Endothelial cell (in vitro differentiated cells): ENCODE data around the gene TTBK1. TPM values are rescaled to one million over a fixed set of nuclear protein-coding genes. Genes with fewer than 3 reads are reported as not detected.

ENCODE experiments used
- DNase-seq: peaks from one replicate; pipeline ENCODE4 v3.0.0; 2021; ENCODE audit warnings: low spot score
- H3K27ac Mint-ChIP-seq: one replicate; pipeline ENCODE4 v1.8.0; 2021; ENCODE audit warnings: mixed read lengths, inconsistent platforms; ENCODE audit not compliant: unreplicated experiment
- H3K27me3 Mint-ChIP-seq: one replicate; pipeline ENCODE4 v1.8.0; 2021; ENCODE audit warnings: mild to moderate bottlenecking, moderate library complexity, mixed read lengths, inconsistent platforms; ENCODE audit not compliant: unreplicated experiment
- H3K36me3 Mint-ChIP-seq: one replicate; pipeline ENCODE4 v1.8.0; 2021; ENCODE audit warnings: mild to moderate bottlenecking, low read depth, mixed read lengths, inconsistent platforms; ENCODE audit not compliant: unreplicated experiment
- H3K4me1 Mint-ChIP-seq: one replicate; pipeline ENCODE4 v1.8.0; 2021; ENCODE audit warnings: mild to moderate bottlenecking, mixed read lengths, inconsistent platforms; ENCODE audit not compliant: unreplicated experiment
- H3K4me3 Mint-ChIP-seq: one replicate; pipeline ENCODE4 v1.8.0; 2021; ENCODE audit warnings: mild to moderate bottlenecking, mixed read lengths, inconsistent platforms; ENCODE audit not compliant: unreplicated experiment
- H3K9me3 Mint-ChIP-seq: one replicate; pipeline ENCODE4 v1.8.0; 2021; ENCODE audit warnings: mixed read lengths, inconsistent platforms; ENCODE audit not compliant: unreplicated experiment
- CTCF ChIP-seq: fragments of 200-600 bp; sonication (generic); IDR thresholded peaks from one replicate; pipeline ENCODE4 v1.5.0; 2021; ENCODE audit warnings: antibody characterized with exemption; ENCODE audit not compliant: unreplicated experiment
- total RNA-seq: library from RNA; stranded (reverse); fragmentation: NEBNext Ultra II Directional; extraction: Animal tissue kit (Norgen Biotek cat#: 25700); gene quantifications from one replicate; pipeline ENCODE4 v1.2.1, GENCODE V29; 2021; ENCODE audit not compliant: unreplicated experiment

Gene TTBK1
- total RNA-seq, 1 donor from 2014 or later = 1.0 TPM

- Mint-ChIP-seq H3K9me3 (no peaks in the 10 kb centered on the region), H3K36me3 (no peaks in the 10 kb centered on the region), H3K4me3 (peak overlapping the region; percentile 31), H3K27ac (no peak overlapping the region), H3K4me1 (peaks cover 7% of the 10 kb centered on the region), H3K27me3 (peaks cover 21% of the 10 kb centered on the region)
- DNase-seq = no peak
- TF ChIP-seq CTCF = no peak
These were observed 31.0 kb downstream of the TTBK1 start for GRCh38 chr6:43274127-43274915.

- Mint-ChIP-seq H3K4me1 (peaks cover 7% of the 10 kb centered on the region), H3K4me3 (peak overlapping the region; percentile 67), H3K27me3 (peaks cover 20% of the 10 kb centered on the region), H3K36me3 (no peaks in the 10 kb centered on the region), H3K9me3 (no peaks in the 10 kb centered on the region), H3K27ac (no peak overlapping the region)
- DNase-seq = no peak
- TF ChIP-seq CTCF = no peak
These were observed 31.8 kb downstream of the TTBK1 start for GRCh38 chr6:43274916-43275597.

GRCh38 chr6:43275801-43276576 is 32.7 kb downstream of the TTBK1 start:
- DNase-seq = no peak
- Mint-ChIP-seq H3K27ac (no peak overlapping the region), H3K4me1 (peaks cover 10% of the 10 kb centered on the region), H3K36me3 (no peaks in the 10 kb centered on the region), H3K9me3 (no peaks in the 10 kb centered on the region), H3K4me3 (peak overlapping the region; percentile 48), H3K27me3 (peaks cover 17% of the 10 kb centered on the region)
- no peak for TF ChIP-seq CTCF

- H3K4me3 Mint-ChIP-seq = no peak overlapping the region
- H3K27me3 Mint-ChIP-seq = peaks cover 19% of the 10 kb centered on the region
- DNase-seq = no peak
- H3K9me3 Mint-ChIP-seq = no peaks in the 10 kb centered on the region
- no peaks in the 10 kb centered on the region for H3K36me3 Mint-ChIP-seq
- H3K27ac Mint-ChIP-seq = no peak overlapping the region
- peaks cover 10% of the 10 kb centered on the region for H3K4me1 Mint-ChIP-seq
- no peak for TF ChIP-seq CTCF
These were observed 33.5 kb downstream of the TTBK1 start for GRCh38 chr6:43276577-43277305.
